Hepatocyte (in vitro differentiated cells): ENCODE measurements around the gene ELAVL2. TPM values are rescaled to one million over a fixed set of nuclear protein-coding genes. Genes with fewer than 3 reads are reported as not detected.

Experiments
- DNase-seq: peaks from one replicate; pipeline ENCODE4 v3.0.0-alpha.2; 2016; ENCODE audit warnings: low spot score
- H2AFZ ChIP-seq: fragments of 200-600 bp; sonication (generic); 2 replicates; pipeline ENCODE4 v1.6.0; 2016; ENCODE audit warnings: antibody characterized with exemption, mild to moderate bottlenecking
- H3K27ac ChIP-seq: fragments of 200-600 bp; sonication (generic); 2 replicates; pipeline ENCODE4 v1.5.1; 2016; ENCODE audit warnings: mild to moderate bottlenecking
- H3K27me3 ChIP-seq: fragments of 200-600 bp; sonication (generic); 2 replicates; pipeline ENCODE4 v1.6.1; 2016
- H3K36me3 ChIP-seq: fragments of 200-600 bp; sonication (generic); replicated peaks from 2 replicates; pipeline ENCODE4 v1.5.1; 2016; ENCODE audit warnings: low read depth; ENCODE audit not compliant: insufficient read depth
- H3K4me1 ChIP-seq: fragments of 200-600 bp; sonication (generic); 2 replicates; pipeline ENCODE4 v1.5.1; 2016; ENCODE audit warnings: mild to moderate bottlenecking, moderate library complexity; ENCODE audit not compliant: insufficient read depth
- H3K4me2 ChIP-seq: fragments of 200-600 bp; sonication (generic); 2 replicates; pipeline ENCODE4 v1.6.0; 2016
- H3K4me3 ChIP-seq: fragments of 200-600 bp; sonication (generic); 2 replicates; pipeline ENCODE4 v1.5.1; 2016; ENCODE audit warnings: mild to moderate bottlenecking
- H3K79me2 ChIP-seq: fragments of 200-600 bp; sonication (generic); 2 replicates; pipeline ENCODE4 v1.6.0; 2017; ENCODE audit warnings: mild to moderate bottlenecking
- H3K9me2 ChIP-seq: fragments of 200-600 bp; sonication (generic); replicated peaks from 2 replicates; pipeline ENCODE4 v1.6.0; 2017; ENCODE audit warnings: mild to moderate bottlenecking; ENCODE audit not compliant: insufficient read depth
- H3K9me3 ChIP-seq: fragments of 200-600 bp; sonication (generic); 2 replicates; pipeline ENCODE4 v1.5.1; 2016; ENCODE audit warnings: low read depth, mild to moderate bottlenecking
- H4K20me1 ChIP-seq: fragments of 200-600 bp; sonication (generic); 2 replicates; pipeline ENCODE4 v1.6.0; 2016; ENCODE audit warnings: mild to moderate bottlenecking; ENCODE audit not compliant: insufficient read depth, poor library complexity, severe bottlenecking
- CTCF ChIP-seq: fragments of 200-600 bp; sonication (generic); IDR thresholded peaks from 2 replicates; pipeline ENCODE4 v1.5.1; 2016; ENCODE audit warnings: antibody characterized with exemption, mild to moderate bottlenecking; ENCODE audit not compliant: poor library complexity
- EZH2 ChIP-seq: fragments of 200-600 bp; sonication (generic); IDR thresholded peaks from 2 replicates; pipeline ENCODE4 v1.6.1; 2016; ENCODE audit warnings: antibody characterized with exemption, mild to moderate bottlenecking, borderline replicate concordance
- EZH2phosphoT487 ChIP-seq: fragments of 200-600 bp; sonication (generic); IDR thresholded peaks from one replicate; pipeline ENCODE4 v1.6.1; 2018; ENCODE audit warnings: antibody characterized with exemption, mild to moderate bottlenecking, low read depth, moderate library complexity; ENCODE audit not compliant: unreplicated experiment, severe bottlenecking
- whole genome bisulfite sequencing: methylation state at CpG from one replicate; pipeline ENCODE4 v1.1.6; 2016; ENCODE audit warnings: low lambda C conversion rate; ENCODE audit errors: missing lambda C conversion rate; 5-methylcytosine and 5-hydroxymethylcytosine counted together
- polyA plus RNA-seq: library from polyadenylated mRNA; unstranded; fragments of >200 nt; fragmentation: Nextera tagmentation; extraction: Ambion mirVana; gene quantifications from 2 replicates; pipeline ENCODE4 v1.2.1, GENCODE V29; 2016
- total RNA-seq: library from RNA; depleted of rRNA; stranded (reverse); fragments of >200 nt; gene quantifications from 2 replicates; pipeline ENCODE4 v1.2.3, GENCODE V29; 2014

The ELAVL2 gene
- total and polyA plus RNA-seq, 2 experiments from 2014 or later, result 0.93 TPM; not detected in 1

GRCh38 chr9:23663946-23664345 lies 162.1 kb downstream of the ELAVL2 start:
- Histone ChIP-seq H3K27ac (no peak overlapping the region), H2AFZ (no peak overlapping the region), H3K4me2 (no peak overlapping the region), H3K9me3 (no peaks in the 10 kb centered on the region), H3K79me2 (no peaks in the 10 kb centered on the region), H4K20me1 (no peaks in the 10 kb centered on the region), H3K27me3 (no peaks in the 10 kb centered on the region), H3K9me2 (no peaks in the 10 kb centered on the region), H3K36me3 (no peaks in the 10 kb centered on the region), H3K4me1 (no peaks in the 10 kb centered on the region), H3K4me3 (no peak overlapping the region)
- DNase-seq, result no peak
- TF ChIP-seq EZH2phosphoT487 (no peak), EZH2 (no peak), CTCF (no peak)

- Histone ChIP-seq H3K9me2 (no peaks in the 10 kb centered on the region), H4K20me1 (no peaks in the 10 kb centered on the region), H3K4me3 (no peak overlapping the region), H3K4me1 (no peaks in the 10 kb centered on the region), H3K9me3 (no peaks in the 10 kb centered on the region), H3K27ac (no peak overlapping the region), H2AFZ (no peak overlapping the region), H3K27me3 (no peaks in the 10 kb centered on the region), H3K4me2 (no peak overlapping the region), H3K36me3 (no peaks in the 10 kb centered on the region), H3K79me2 (no peaks in the 10 kb centered on the region)
- WGBS, result 82% methylated on average over 6 of the region's 6 CpGs
- no peak for DNase-seq
- TF ChIP-seq CTCF, result no peak
- TF ChIP-seq EZH2, result no peak
- no peak for TF ChIP-seq EZH2phosphoT487
Measured at GRCh38 chr9:23663536-23663935, 162.5 kb downstream of the ELAVL2 start.

GRCh38 chr9:23663125-23663524 lies 162.9 kb downstream of the ELAVL2 start:
- H3K9me2 ChIP-seq, result no peaks in the 10 kb centered on the region
- no peaks in the 10 kb centered on the region for H3K27me3 ChIP-seq
- H3K4me2 ChIP-seq, result no peak overlapping the region
- H3K4me1 ChIP-seq, result no peaks in the 10 kb centered on the region
- H2AFZ ChIP-seq, result no peak overlapping the region
- H3K79me2 ChIP-seq, result no peaks in the 10 kb centered on the region
- H3K36me3 ChIP-seq, result no peaks in the 10 kb centered on the region
- H3K27ac ChIP-seq, result no peak overlapping the region
- no peak for DNase-seq
- H4K20me1 ChIP-seq, result no peaks in the 10 kb centered on the region
- no peaks in the 10 kb centered on the region for H3K9me3 ChIP-seq
- WGBS, result 89% methylated on average over 2 of the region's 2 CpGs
- no peak overlapping the region for H3K4me3 ChIP-seq
- TF ChIP-seq CTCF, result no peak
- TF ChIP-seq EZH2phosphoT487, result no peak
- no peak for TF ChIP-seq EZH2

- H3K79me2 ChIP-seq, result no peaks in the 10 kb centered on the region
- H3K27me3 ChIP-seq, result no peaks in the 10 kb centered on the region
- no peaks in the 10 kb centered on the region for H3K4me1 ChIP-seq
- no peaks in the 10 kb centered on the region for H4K20me1 ChIP-seq
- H3K9me3 ChIP-seq, result no peaks in the 10 kb centered on the region
- 94% methylated on average over 2 of the region's 2 CpGs for WGBS
- H3K27ac ChIP-seq, result no peak overlapping the region
- H3K9me2 ChIP-seq, result no peaks in the 10 kb centered on the region
- H3K4me2 ChIP-seq, result no peak overlapping the region
- DNase-seq, result no peak
- TF ChIP-seq EZH2phosphoT487 (no peak), EZH2 (no peak), CTCF (no peak)
- H3K36me3 ChIP-seq, result no peaks in the 10 kb centered on the region
- no peak overlapping the region for H3K4me3 ChIP-seq
- no peak overlapping the region for H2AFZ ChIP-seq
Measured at GRCh38 chr9:23662320-23662719, 163.7 kb downstream of the ELAVL2 start.
